Loucy (cell line): Measurements from ENCODE around the gene DNAAF8.
A peak's percentile ranks its signal among the peaks of the same experiment; 100 is the strongest.

ENCODE experiments used
- H2AFZ ChIP-seq: fragments of 200-600 bp; sonication (generic); 2 replicates; pipeline ENCODE4 v1.6.0; 2016; ENCODE audit warnings: antibody characterized with exemption, mild to moderate bottlenecking, low read length, moderate library complexity
- H3F3A ChIP-seq: fragments of 200-600 bp; 2 replicates; pipeline ENCODE4 v1.6.0; 2016; ENCODE audit warnings: antibody characterized with exemption, low read depth, mild to moderate bottlenecking
- H3K27me3 ChIP-seq: fragments of 200-600 bp; sonication (generic); 2 replicates; pipeline ENCODE4 v1.6.1; 2014; ENCODE audit warnings: low read length, mild to moderate bottlenecking; ENCODE audit not compliant: insufficient read depth, poor library complexity, severe bottlenecking
- H3K36me3 ChIP-seq: fragments of 200-600 bp; sonication (generic); 2 replicates; pipeline ENCODE4 v1.6.1; 2016; ENCODE audit warnings: low read length; ENCODE audit not compliant: insufficient read depth
- H3K4me1 ChIP-seq: fragments of 200-600 bp; sonication (generic); 2 replicates; pipeline ENCODE4 v1.5.1; 2014; ENCODE audit warnings: low read length, mild to moderate bottlenecking; ENCODE audit not compliant: insufficient read depth, poor library complexity, severe bottlenecking
- H3K4me2 ChIP-seq: fragments of 200-600 bp; sonication (generic); 2 replicates; pipeline ENCODE4 v1.6.0; 2014; ENCODE audit warnings: antibody characterized with exemption, low read length, low read depth, mild to moderate bottlenecking; ENCODE audit not compliant: poor library complexity, severe bottlenecking
- H3K4me3 ChIP-seq: fragments of 200-600 bp; sonication (generic); 2 replicates; pipeline ENCODE4 v1.5.1; 2014; ENCODE audit warnings: low read length, mild to moderate bottlenecking, mixed read lengths; ENCODE audit not compliant: poor library complexity, severe bottlenecking
- H3K79me2 ChIP-seq: fragments of 200-600 bp; sonication (generic); 2 replicates; pipeline ENCODE4 v1.6.1; 2014; ENCODE audit warnings: low read length; ENCODE audit not compliant: insufficient read depth
- H3K9ac ChIP-seq: fragments of 200-600 bp; sonication (generic); 2 replicates; pipeline ENCODE4 v1.6.0; 2014; ENCODE audit warnings: mild to moderate bottlenecking, low read depth, low read length, moderate library complexity; ENCODE audit not compliant: poor library complexity, severe bottlenecking
- H3K9me2 ChIP-seq: fragments of 200-600 bp; sonication (generic); replicated peaks from 2 replicates; pipeline ENCODE4 v1.6.1; 2016; ENCODE audit warnings: low read depth, low read length, mixed read lengths
- H3K9me3 ChIP-seq: fragments of 200-600 bp; sonication (generic); 2 replicates; pipeline ENCODE4 v1.6.1; 2014; ENCODE audit warnings: mild to moderate bottlenecking, antibody characterized with exemption, low read length, low read depth; ENCODE audit not compliant: insufficient read depth
- H4K20me1 ChIP-seq: fragments of 200-600 bp; sonication (generic); 2 replicates; pipeline ENCODE4 v1.6.0; 2014; ENCODE audit warnings: antibody characterized with exemption, low read length, mild to moderate bottlenecking; ENCODE audit not compliant: insufficient read depth, poor library complexity, severe bottlenecking
- EZH2phosphoT487 ChIP-seq: fragments of 200-600 bp; IDR thresholded peaks from 2 replicates; pipeline ENCODE4 v1.6.1; 2018; ENCODE audit warnings: antibody characterized with exemption, mild to moderate bottlenecking, moderate library complexity, borderline replicate concordance
- TF ChIP-seq, protein P1 (sequence below): fragments of 200-600 bp; sonication (generic); conservative IDR thresholded peaks from 2 replicates; pipeline ENCODE4 v1.5.1; 2014; ENCODE audit warnings: mild to moderate bottlenecking, antibody characterized with exemption, low read length

DNAAF8 gene

DNA sequence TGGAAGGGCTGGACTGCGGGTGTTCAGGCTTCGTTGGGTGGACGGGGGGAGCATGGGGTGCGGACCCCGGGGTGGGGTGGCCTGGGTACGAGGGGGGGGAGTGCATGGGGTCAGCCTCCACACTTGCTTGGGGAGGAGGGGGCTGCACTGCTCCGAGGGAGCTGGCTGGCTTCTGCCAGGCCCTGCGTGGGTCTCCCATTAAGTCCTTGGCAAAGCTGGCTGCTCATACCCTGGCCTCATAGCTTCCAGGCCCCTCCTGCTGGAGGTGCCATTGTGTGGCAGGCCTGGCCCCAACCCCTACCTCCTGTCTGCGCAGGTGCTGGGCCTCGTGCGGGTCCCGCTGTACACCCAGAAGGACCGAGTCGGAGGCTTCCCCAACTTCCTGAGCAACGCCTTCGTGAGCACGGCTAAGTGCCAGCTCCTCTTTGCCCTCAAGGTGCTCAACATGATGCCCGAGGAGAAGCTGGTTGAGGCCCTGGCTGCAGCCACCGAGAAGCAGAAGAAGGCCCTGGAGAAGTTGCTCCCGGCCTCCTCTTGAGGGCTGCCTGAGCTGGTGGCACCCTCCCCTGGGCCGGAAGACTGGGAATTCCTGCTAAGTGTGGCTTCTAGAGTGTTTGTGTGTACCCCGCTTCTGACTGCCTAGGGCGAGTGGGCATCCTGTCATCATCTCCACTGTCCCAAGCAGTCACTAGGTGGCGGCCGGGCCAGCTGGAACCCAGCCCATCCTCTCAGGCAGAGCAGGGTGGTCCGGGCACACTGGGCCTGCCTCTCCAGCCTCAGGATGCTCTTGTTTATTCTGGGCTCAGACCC is 39.5 kb upstream of the DNAAF8 start:
- no peaks in the 10 kb centered on the region for H3K4me1 ChIP-seq
- no peak overlapping the region for H2AFZ ChIP-seq
- H3K9me3 ChIP-seq, result no peaks in the 10 kb centered on the region
- H3K79me2 ChIP-seq, result peaks cover 5% of the 10 kb centered on the region; the same call in 1 of the 2 replicates
- H3K4me2 ChIP-seq, result peak overlapping the region; percentile 51
- H4K20me1 ChIP-seq, result no peaks in the 10 kb centered on the region
- H3K9ac ChIP-seq, result peak overlapping the region; percentile 75
- H3K27me3 ChIP-seq, result no peaks in the 10 kb centered on the region
- TF ChIP-seq, protein P1, sequence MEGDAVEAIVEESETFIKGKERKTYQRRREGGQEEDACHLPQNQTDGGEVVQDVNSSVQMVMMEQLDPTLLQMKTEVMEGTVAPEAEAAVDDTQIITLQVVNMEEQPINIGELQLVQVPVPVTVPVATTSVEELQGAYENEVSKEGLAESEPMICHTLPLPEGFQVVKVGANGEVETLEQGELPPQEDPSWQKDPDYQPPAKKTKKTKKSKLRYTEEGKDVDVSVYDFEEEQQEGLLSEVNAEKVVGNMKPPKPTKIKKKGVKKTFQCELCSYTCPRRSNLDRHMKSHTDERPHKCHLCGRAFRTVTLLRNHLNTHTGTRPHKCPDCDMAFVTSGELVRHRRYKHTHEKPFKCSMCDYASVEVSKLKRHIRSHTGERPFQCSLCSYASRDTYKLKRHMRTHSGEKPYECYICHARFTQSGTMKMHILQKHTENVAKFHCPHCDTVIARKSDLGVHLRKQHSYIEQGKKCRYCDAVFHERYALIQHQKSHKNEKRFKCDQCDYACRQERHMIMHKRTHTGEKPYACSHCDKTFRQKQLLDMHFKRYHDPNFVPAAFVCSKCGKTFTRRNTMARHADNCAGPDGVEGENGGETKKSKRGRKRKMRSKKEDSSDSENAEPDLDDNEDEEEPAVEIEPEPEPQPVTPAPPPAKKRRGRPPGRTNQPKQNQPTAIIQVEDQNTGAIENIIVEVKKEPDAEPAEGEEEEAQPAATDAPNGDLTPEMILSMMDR, result no peak
- no peak for TF ChIP-seq EZH2phosphoT487
- H3K36me3 ChIP-seq, result no peaks in the 10 kb centered on the region
- H3K4me3 ChIP-seq, result peak overlapping the region; percentile 77
- H3F3A ChIP-seq, result no peaks in the 10 kb centered on the region
- H3K9me2 ChIP-seq, result no peaks in the 10 kb centered on the region

DNA sequence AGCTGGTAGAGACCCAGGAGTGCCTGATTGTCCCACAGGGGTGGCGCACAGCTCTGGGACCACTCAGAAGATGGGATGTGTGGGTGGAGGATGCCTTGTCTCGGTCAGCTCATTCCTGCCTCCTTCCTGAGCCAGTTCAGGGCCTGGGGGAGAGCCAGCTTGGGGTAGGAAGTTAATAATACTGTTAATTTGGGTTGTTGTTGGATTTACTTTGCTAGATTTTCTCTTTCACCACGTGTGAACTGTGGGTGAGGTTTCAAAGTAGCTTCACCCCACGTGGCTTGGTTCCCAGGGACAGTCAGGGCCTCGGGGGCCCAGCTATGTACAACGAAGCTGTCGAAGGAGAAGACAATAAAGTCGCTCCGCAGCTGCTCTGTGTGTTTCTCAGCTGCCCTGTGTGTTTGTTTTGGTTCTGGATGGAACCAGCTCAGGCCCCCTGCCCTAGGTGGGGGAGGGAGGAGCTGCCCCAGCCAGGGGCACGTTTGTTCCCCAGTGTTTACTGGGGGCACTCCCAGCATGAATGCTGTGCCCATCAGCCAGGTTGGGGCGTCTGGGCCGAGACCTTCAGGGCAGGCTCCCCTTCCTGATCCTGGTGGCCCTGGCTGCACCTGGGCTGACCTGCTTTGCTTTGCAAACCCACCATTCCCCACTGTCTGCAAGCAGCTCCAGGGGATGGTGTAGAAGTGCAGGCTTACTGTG is 38.7 kb upstream of the DNAAF8 start:
- no peaks in the 10 kb centered on the region for H3F3A ChIP-seq
- no peak overlapping the region for H3K4me3 ChIP-seq
- H3K9me2 ChIP-seq, result no peaks in the 10 kb centered on the region
- H3K4me1 ChIP-seq, result no peaks in the 10 kb centered on the region
- no peaks in the 10 kb centered on the region for H3K36me3 ChIP-seq
- H4K20me1 ChIP-seq, result no peaks in the 10 kb centered on the region
- no peak overlapping the region for H3K4me2 ChIP-seq
- H3K79me2 ChIP-seq, result peaks cover 5% of the 10 kb centered on the region; the same call in 1 of the 2 replicates
- H2AFZ ChIP-seq, result no peak overlapping the region
- no peaks in the 10 kb centered on the region for H3K27me3 ChIP-seq
- H3K9ac ChIP-seq, result no peak overlapping the region
- no peaks in the 10 kb centered on the region for H3K9me3 ChIP-seq
- TF ChIP-seq, protein P1, result no peak
- no peak for TF ChIP-seq EZH2phosphoT487

GRCh38 chr16:4696172-4696904 is 38.0 kb upstream of the DNAAF8 start:
- Histone ChIP-seq H3K9ac (no peak overlapping the region), H4K20me1 (no peaks in the 10 kb centered on the region), H3K4me1 (no peaks in the 10 kb centered on the region), H3K4me2 (no peak overlapping the region), H3K79me2 (peaks cover 5% of the 10 kb centered on the region; the same call in 1 of the 2 replicates), H3K36me3 (no peaks in the 10 kb centered on the region), H2AFZ (no peak overlapping the region), H3K4me3 (no peak overlapping the region), H3K9me2 (no peaks in the 10 kb centered on the region), H3F3A (no peaks in the 10 kb centered on the region), H3K9me3 (no peaks in the 10 kb centered on the region), H3K27me3 (no peaks in the 10 kb centered on the region)
- TF ChIP-seq, protein P1, result no peak
- TF ChIP-seq EZH2phosphoT487, result no peak
